HepG2 (cell line): Measurements from ENCODE around the gene RAB6C.
"Not testable (repeated sequence)": the region's sequence is repeated elsewhere in the genome, so short reads cannot be mapped to it uniquely, and the experiment has no call there.

Source experiments
- RBM39 ChIP-seq: fragments of 200-400 bp; formaldehyde crosslinking; IDR thresholded peaks from one replicate; pipeline ENCODE4 v1.6.1; 2018; ENCODE audit warnings: antibody characterized with exemption, mild to moderate bottlenecking, low read depth, low read length; ENCODE audit not compliant: poor library complexity, severe bottlenecking
- TF ChIP-seq, protein P1 (sequence below), 2 experiments: IDR thresholded peaks; 2 replicates each; pipeline ENCODE4 v1.6.1; 2011 to 2012; ENCODE audit warnings: low read length in 2 of 2, borderline replicate concordance in 1 of 2, low read depth in 1 of 2, mild to moderate bottlenecking in 1 of 2, moderate library complexity in 1 of 2
- TF ChIP-seq, protein P2 (sequence below): sonication (generic); formaldehyde crosslinking; IDR thresholded peaks from 2 replicates; pipeline ENCODE4 v1.8.0; 2022; ENCODE audit warnings: mild to moderate bottlenecking, missing genetic modification reagents, borderline replicate concordance

DNA sequence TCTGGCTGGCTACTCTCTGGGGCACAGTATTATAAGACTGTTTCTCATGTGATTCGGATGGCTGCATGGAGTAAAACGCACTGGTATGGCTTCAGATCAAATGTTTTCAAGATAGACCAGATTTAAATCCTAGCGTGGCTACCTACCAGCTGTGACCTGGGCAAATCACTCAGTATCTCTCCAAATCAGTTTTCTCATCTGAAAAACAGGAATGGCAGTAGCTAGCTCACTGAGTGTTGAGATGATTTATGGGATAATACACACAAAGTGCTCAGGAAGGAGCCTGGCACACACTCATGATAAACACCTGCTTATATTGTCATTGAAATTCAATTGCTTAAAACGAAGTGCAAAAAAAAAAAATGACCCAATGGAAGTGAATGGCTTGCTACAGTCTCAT lies 10.9 kb upstream of the RAB6C start:
- TF ChIP-seq, protein P1, sequence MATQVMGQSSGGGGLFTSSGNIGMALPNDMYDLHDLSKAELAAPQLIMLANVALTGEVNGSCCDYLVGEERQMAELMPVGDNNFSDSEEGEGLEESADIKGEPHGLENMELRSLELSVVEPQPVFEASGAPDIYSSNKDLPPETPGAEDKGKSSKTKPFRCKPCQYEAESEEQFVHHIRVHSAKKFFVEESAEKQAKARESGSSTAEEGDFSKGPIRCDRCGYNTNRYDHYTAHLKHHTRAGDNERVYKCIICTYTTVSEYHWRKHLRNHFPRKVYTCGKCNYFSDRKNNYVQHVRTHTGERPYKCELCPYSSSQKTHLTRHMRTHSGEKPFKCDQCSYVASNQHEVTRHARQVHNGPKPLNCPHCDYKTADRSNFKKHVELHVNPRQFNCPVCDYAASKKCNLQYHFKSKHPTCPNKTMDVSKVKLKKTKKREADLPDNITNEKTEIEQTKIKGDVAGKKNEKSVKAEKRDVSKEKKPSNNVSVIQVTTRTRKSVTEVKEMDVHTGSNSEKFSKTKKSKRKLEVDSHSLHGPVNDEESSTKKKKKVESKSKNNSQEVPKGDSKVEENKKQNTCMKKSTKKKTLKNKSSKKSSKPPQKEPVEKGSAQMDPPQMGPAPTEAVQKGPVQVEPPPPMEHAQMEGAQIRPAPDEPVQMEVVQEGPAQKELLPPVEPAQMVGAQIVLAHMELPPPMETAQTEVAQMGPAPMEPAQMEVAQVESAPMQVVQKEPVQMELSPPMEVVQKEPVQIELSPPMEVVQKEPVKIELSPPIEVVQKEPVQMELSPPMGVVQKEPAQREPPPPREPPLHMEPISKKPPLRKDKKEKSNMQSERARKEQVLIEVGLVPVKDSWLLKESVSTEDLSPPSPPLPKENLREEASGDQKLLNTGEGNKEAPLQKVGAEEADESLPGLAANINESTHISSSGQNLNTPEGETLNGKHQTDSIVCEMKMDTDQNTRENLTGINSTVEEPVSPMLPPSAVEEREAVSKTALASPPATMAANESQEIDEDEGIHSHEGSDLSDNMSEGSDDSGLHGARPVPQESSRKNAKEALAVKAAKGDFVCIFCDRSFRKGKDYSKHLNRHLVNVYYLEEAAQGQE (IDR thresholded peaks at IDR 0.05; ENCODE audit: borderline replicate concordance in 1 of 2, low read depth in 1 of 2, low read length in 2 of 2), result not testable (repeated sequence)
- not testable (repeated sequence) for TF ChIP-seq RBM39
- TF ChIP-seq, protein P2, sequence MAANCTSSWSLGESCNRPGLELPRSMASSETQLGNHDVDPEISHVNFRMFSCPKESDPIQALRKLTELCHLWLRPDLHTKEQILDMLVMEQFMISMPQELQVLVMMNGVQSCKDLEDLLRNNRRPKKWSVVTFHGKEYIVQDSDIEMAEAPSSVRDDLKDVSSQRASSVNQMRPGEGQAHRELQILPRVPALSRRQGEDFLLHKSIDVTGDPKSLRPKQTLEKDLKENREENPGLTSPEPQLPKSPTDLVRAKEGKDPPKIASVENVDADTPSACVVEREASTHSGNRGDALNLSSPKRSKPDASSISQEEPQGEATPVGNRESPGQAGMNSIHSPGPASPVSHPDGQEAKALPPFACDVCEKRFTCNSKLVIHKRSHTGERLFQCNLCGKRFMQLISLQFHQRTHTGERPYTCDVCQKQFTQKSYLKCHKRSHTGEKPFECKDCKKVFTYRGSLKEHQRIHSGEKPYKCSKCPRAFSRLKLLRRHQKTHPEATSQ, result not testable (repeated sequence)
